GM18505 (cell line): ENCODE results near the gene ASCC1.
"Not testable (repeated sequence)": the region's sequence is repeated elsewhere in the genome, so short reads cannot be mapped to it uniquely, and the experiment has no call there.

Experiments used
- ATAC-seq: cut with Tn5 transposase; IDR thresholded peaks from one replicate; pipeline ENCODE4 v1.9.1; 2021; ENCODE audit not compliant: unreplicated experiment
- POLR2A ChIP-seq: IDR thresholded peaks from 4 replicates; pipeline ENCODE4 v1.6.1; 2011; ENCODE audit warnings: borderline replicate concordance; ENCODE audit not compliant: insufficient read depth, insufficient read length; ENCODE audit errors: extremely low read depth

ASCC1 gene

DNA sequence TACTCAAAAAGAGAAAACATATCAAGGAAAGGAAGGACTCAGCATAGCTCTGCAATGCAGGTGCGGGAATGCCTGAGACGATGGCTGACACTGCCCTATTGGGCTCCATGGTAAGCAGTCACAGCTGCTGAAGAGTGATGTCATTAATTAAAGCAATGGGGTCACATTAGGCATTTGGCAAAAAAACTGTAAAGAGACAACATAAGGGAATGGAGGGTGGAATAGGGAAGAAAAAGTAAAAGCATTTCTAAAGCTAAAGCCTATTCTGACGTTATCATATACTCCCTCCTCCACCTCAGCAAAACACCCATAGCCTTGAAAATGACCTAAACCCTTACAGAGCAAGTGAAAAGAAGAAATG lies 89.2 kb downstream of the ASCC1 start:
- no peak for TF ChIP-seq POLR2A
- ATAC-seq = no peak

DNA sequence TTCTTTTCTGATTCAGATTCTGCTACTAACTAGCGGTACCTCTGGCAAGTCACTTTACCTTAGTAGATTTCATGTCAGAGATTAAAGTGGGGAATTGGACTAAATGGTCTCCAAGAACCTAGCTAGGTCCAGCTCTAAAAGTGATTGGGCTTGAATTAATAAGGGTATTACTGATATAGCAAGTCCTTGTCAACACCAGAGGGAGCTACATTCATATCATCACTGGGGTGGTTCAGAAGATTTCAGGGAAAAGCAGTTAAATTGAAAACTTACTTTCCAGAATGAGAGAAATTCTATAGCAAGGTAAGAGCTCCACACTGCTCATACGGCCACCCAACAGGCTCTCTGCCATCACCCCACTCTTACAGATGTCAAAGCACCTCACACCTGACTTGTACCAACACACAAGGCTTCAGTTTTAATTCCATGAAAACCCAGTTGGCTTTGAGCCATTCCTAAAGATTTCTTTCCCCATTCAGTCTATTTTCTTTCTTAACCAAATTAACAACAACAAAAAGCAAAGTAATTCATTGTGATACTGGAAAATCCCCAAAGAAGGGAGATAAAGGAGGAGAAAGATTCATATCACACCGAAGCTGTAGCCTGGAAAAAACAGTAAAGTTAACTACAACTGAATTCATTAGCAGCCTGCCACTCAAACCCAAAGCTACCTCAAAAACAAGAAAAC lies 89.7 kb downstream of the ASCC1 start:
- no peak for ATAC-seq
- no peak for TF ChIP-seq POLR2A

DNA sequence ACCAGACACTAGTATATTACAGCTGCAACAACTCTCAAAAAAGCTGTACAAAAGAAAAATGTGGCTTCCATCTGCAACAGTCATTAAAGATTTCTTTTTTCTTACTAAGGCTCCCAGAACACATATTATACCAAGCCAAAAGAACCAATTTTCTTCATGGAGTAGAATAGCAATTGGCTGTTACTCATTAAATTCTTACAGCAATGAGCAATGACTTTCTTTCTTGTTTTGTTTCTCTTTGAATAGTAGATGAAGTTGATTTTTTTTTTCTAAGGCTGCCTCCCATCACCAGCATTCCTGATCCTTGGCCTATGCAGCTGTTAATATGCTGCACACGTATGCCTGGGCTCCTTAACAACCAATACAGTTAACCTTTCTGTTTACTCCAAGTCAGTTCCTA lies 91.1 kb downstream of the ASCC1 start:
- no peak for ATAC-seq
- TF ChIP-seq POLR2A = no peak

DNA sequence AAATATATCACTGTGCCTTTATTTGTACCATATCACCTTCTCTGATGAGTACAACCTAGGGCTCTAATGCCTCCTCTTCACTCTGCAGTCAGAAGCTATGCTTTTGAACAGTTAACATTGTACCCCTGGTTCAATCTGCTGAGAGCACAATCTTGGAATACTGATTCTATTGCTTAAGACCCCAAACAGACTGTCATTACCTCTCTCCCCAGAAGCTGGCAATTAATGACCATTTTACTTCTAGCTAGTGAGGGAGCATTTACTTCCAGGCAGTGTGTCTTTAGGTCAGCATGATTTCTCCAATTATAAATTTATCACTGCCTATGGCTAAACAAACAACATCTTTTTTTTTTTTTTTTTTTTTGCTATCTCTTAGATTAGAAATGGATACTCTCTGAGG lies 91.7 kb downstream of the ASCC1 start:
- TF ChIP-seq POLR2A = no peak
- ATAC-seq = no peak

DNA sequence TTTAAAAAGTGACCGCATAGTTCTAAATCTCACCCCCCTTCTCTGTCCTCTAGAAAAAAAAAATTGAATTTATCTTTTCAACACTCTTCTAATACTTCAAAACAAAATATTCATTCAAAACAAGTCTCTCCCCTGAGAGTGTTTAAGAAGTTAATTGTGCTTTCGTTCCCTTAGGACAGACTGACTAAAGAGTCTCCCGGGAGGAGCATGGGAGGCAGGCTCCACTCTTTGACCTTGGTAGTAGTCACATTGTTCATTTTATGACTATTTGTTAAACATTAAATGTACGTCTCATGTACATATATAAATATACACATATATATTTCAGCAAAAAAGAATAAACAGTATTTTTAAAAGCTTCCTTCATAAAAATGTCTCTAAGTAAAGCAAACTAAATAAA lies 92.5 kb downstream of the ASCC1 start:
- TF ChIP-seq POLR2A = no peak
- ATAC-seq = no peak

DNA sequence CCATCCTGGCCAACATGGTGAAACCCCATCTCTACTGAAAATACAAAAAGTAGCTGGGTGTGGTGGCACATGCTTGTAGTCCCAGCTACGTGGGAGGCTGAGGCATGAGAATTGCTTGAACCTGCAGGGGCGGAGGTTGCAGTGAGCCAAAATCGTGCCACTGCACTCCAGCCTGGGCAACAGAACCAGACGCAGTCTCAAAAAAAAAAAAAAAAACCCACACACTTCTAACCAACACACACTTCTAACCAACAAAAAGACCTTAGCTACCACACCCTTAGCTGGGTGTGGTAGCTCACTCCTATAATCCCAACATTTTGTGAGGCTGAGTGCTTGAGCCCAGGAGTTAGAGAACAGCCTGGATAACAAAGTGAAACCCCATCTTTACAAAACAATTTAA lies 93.9 kb downstream of the ASCC1 start:
- no peak for TF ChIP-seq POLR2A
- ATAC-seq = no peak

DNA sequence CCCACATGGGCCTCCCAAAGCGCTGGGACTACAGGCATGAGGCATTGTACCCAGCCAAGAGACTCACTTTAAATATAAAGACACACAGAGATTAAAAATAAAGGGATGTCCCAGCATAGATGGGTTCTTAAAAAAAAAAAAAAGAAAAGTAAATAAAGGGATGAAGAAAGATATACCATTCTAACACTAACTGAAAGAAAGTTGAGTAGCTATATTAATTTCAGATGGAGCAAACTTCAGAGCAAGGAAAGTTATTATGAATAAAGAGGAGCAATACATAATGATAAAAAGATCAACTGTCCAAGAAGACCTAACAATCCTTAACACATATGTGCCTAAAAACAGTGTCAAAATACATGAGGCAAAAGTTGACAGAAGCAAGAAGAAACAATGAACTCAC lies 94.7 kb downstream of the ASCC1 start:
- no peak for TF ChIP-seq POLR2A
- ATAC-seq = no peak

DNA sequence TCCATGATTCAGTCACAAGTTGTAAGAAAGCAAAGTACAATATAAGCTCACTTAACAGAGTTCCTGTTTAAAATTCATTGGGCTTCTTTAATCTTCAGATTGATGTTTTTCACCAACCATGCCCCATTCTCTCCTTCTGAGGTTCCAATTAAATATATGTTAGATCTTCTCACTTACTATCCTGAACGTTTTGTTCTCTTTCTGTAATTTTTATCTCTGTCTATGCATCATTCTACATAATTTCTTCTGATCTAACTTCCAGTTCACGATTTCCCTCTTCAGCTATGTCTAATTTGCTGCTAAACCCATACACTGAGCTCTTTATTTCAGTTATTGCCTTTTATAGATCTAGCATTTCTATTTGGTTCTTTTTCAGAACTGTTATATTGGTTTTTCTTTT lies 99.7 kb downstream of the ASCC1 start:
- TF ChIP-seq POLR2A = no peak
- no peak for ATAC-seq

DNA sequence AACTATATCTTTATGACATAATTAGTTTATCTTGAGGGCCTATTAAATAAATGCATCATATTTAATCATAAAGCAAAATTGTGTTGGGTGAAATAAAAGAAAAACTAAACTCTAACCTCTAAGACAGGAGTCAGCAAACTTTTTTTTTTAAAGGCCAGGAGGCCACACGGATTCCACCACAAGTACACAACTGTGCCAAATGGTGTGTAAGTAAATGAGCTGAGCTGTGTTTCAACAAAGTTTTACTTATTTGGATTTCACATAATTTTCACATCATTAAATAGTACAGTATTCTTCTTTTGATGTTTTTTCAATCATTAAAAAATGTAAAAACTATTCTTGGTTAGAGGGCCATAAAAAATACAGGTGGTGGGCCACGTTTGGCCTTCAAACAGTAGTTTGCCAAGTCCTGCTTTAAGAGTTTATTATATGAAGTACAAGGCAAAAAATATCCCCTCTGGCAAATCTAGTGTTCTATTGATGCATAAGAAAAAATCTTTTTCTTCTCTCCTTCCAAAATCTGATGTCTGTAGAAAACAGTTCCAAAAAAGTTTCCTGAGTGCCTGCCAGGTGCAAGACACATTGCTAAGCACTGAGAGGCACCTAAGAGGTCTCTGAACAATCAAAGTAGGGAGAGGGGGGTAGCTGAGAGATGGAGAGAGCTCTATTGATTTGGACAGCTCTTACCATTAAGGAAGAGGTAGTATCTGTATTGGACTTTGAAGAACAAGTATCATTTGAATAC lies 101.2 kb downstream of the ASCC1 start:
- no peak for ATAC-seq
- TF ChIP-seq POLR2A = no peak

DNA sequence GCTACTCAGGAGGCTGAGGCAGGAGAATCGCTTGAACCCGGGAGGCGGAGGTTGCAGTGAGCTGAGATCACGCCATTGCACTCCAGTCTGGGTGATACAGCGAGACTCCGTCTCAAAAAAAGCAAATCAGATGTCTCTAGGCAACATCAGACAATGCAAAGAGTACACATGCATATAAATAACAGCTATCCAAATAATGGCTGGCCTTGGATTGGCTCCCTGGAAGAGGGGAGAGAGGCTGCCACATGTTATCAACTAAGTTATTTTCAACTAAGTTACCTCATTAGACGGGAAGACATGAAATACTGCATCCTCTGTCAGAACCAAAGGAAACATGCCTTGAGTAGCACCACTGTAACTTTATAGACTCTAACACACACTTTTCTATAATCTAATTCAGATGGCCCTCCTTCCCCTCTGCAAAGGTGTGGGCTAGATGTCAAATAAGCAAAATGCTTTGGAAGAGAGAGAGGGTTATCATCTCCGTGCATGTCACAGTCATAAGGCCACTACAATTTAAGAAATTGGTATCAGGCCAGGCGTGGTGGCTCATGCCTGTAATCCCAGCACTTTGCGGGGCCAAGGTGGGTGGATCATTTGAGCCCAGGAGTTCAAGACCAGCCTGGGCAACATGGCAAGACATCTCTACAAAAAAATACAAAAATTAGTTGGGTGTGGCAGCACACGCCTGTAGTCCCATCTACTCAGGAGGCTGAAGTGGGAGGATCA lies 105.2 kb downstream of the ASCC1 start:
- no peak for TF ChIP-seq POLR2A
- no peak for ATAC-seq

DNA sequence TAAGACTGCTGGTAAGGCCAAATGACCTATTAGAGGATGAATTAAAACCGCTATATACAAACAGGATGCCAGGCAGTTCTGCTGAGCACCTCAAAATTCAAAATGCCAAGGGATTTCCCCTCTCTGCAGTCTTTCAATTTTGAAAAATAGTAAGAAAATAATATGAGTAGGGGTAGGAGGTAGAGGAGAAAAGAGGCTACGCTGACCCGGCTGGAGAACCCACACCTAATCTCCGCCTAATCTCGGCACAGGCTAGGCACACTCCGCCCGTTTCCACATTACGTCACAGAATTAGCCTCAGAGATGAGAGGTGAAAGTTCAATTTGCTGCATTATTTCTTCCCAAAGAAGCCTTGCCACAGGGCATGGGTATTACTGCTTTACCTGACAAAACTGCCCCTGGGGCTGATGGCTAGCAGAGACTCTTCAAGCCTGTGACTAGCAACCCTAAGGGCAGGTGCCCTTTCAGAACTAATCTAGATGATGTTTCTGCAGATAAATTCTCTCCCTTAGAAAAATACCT lies 106.4 kb downstream of the ASCC1 start:
- ATAC-seq = no peak
- no peak for TF ChIP-seq POLR2A

DNA sequence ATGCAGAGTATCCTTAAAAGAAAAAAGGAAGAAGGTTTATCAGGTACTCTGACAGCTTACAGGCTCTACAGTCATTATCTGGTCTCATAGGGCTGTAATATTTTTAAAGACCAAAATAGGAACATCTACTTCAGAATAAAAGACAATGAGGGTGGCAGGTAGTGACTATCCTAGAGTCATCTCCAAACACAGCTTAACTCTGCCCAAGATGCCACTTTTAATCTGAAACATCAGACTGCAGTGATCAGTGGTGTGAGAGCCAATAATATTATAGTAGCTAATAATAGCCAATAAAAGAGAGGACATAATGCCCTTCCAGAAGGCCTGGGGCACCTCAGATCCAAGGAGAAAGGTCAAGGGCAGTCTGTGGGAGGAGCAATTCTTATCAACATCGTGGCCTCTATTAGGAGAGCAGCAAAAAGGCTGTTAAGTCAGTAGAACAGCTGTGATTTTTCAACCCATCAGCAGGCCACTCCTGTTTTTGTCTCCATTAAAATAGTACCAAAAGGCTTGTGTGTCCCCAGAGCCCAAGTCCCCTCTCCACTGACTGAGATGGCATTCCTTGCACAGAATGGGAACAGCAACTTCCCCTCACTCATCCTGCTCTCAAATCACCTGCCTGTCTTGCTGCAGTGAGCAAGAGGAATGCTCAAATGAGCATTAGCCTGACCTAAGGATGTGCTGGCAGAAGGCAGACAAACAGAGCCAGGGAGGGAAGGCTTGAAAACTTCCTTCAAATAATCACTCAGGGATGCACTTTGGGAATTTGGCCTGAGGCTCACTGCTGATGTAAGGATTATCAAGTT lies 107.0 kb downstream of the ASCC1 start:
- no peak for TF ChIP-seq POLR2A
- ATAC-seq = no peak

DNA sequence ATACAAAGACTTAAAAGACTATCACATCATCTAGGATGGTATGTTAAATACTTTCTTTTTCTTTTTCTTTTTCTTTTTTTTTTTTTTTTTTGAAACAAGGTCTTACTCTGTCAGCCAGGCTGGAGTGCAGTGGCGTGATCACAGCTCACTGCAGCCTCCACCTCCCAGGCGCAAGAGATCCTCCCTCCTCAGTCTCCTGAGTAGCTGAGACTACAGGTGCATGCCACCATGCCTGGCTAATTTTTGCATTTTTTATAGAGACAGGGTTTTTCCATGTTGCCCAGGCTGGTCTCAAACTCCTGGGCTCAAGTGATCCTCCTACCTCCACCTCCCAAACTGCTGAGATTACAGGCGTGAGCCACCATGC lies 108.1 kb downstream of the ASCC1 start:
- ATAC-seq = not testable (repeated sequence)
